ENCODE data around the gene GYPB.
"Not testable (repeated sequence)": the region's sequence is repeated elsewhere in the genome, so short reads cannot be mapped to it uniquely, and the experiment has no call there.

The GYPB gene

GRCh38 chr4:144008602-144009001, 10.6 kb downstream of the GYPB start:
- not testable (repeated sequence) for DNase-seq

GRCh38 chr4:144007960-144008359, 11.2 kb downstream of the GYPB start:
- DNase-seq: not testable (repeated sequence)

- DNase-seq: not testable (repeated sequence)
Measured at GRCh38 chr4:144006200-144006803, 12.9 kb downstream of the GYPB start.

- not testable (repeated sequence) for DNase-seq
Measured at GRCh38 chr4:144005558-144005953, 13.6 kb downstream of the GYPB start.

- not testable (repeated sequence) for DNase-seq
Measured at GRCh38 chr4:144004868-144005557, 14.2 kb downstream of the GYPB start.

DNA sequence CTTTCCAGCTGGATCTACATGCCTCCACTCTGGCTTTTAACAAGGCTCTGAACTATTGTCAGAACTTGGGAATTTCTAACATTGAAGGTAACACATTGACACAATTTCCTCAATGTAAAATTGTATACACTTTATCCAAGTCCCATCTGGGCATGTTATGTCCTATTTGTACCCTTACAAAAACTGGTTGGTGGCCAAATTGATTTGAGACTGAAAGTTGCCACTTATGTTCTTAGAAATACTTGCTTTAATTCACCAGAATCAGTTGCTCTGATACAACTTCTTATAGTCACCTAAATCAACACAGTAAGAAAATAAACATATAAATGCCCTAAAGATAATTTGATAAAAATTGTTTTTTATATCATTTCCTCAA, 15.3 kb downstream of the GYPB start:
- DNase-seq: not testable (repeated sequence)

GRCh38 chr4:144003205-144003889, 15.8 kb downstream of the GYPB start:
- not testable (repeated sequence) for DNase-seq

- DNase-seq: not testable (repeated sequence)
Measured at GRCh38 chr4:144000331-144000995, 18.7 kb downstream of the GYPB start.

DNA sequence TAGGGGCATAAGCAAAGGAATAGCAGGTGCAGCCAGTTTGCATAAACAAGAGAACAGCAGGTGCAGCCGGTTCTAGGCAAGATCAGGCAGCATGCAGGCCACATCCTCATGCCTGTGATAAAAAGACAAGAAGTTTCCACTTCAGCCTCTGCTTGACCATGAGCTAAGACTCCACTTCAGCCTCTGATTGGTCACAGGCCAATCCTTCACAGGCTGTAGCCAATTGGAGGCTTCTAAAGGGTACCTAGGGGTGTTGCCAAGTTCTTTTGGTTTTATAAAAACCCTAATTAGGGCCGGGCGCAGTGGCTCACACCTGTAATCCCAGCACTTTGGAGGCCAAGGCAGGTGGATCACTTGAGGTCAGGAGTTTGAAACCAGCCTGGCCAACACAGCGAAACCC, 23.0 kb downstream of the GYPB start:
- not testable (repeated sequence) for DNase-seq

- not testable (repeated sequence) for DNase-seq
Measured at GRCh38 chr4:143991761-143992160, 27.4 kb downstream of the GYPB start.

DNA sequence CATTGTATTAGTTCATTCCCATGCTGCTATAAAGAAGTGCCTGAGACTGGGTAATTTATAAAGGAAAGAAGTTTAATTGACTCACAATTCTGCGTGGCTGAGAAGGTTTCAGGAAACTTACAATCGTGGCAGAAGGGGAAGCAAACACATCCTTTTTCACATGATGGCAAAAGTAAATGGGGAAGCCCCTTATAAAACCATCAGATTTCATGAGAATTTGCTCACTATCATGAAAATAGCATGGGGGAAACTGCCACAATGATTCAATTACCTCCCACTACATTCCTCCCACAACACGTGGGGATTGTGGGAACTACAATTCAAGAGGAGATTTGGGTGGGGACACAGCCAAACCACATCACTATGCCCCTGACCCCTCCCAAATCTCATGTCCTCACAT, 28.5 kb downstream of the GYPB start:
- DNase-seq: not testable (repeated sequence)

DNA sequence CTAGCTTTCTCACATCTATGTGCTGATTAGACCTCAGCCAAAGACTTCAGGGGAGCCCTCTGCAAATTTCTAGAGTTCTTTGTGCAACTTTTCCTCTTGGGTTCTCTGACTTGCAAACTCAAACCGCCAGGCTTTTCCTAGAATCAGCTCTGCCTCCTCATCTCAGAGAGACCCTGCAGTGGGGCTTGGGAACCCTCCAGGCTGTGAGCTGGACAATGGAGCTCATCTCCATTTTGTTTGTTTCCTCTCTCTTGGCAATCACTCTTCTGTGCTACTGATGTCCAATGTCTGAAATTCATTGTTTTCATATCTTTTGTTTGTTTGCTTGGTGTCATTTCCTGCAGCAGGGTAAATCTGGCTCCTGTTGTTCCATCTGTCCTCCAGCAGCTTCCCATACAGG, 33.0 kb downstream of the GYPB start:
- DNase-seq: no peak

DNA sequence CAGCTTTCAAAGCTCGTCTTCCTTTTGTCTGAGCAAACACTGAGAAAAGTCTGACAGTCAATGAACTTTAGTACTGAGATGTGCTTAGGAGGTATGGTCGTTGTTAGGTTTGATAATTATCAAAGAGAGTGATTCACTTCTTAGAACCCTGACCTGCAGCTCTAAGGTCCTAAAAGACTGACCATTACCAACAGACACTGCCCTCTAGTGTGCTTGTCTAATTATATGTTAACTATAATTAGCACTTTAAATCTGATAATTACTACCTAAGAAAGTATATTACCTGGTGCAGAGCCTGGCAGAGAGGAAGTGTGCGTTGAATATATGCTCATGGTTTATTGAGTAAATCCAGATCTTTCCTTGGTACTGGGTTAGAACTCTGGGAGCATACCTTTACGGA, 38.4 kb downstream of the GYPB start:
- not testable (repeated sequence) for DNase-seq

DNA sequence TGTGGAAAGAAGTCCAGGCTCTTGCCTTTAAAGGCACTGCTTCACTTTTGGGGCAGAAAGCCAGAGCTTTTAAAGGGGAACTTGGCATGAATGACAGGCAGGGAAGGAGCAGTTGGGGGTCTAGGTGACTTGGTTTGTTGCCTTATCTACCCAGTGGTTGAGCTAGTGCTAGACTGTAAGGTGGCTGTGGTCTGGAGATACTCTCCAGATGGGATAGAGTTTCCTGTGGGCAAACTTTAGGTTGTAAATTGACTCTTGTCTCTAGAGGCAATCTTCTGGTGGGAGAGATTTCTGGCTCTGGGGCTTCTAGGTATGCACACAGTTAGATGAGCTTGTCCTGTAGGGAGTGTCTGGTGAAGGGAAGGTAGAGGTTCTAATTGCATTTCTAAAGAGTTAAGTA, 43.7 kb downstream of the GYPB start:
- DNase-seq: not testable (repeated sequence)

DNA sequence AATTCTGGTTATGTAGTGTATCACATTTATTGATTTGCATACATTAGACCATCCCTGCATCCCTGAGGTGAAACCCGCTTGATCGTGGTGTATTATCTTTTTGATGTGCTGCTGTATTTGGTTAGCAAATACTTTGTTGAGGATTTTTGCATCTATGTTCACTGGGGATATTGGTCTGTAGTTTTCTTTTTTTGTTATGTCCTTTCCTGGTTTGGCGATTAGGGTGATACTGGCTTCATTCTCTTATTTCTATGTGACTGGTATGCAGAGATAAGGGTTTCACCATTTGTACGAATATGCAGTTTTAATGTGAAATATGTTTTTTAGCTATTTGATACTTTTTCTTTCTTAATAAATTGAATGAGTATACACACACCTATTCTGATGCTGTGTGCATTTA, 45.2 kb downstream of the GYPB start:
- not testable (repeated sequence) for DNase-seq

DNA sequence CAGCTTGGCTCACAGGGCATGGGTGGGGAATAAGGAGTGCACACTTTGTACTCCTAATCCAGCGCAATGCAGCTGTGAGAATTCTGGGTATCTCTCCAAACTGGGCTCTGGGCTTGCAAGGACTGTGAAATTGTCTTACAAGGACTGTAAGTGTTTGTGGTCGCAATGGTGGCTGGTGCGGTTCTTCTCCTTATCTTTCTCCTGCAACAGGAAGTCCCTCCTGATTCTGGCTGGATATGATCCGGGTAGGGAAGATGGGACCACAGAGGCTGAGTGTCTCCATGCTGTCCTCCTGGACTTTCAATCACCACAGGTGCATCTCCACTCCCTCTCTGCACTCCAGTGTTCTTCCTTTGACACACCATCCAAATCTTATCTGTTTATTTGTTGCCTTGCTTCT, 58.1 kb downstream of the GYPB start:
- DNase-seq: no peak

GRCh38 chr4:143955306-143955705, 63.9 kb downstream of the GYPB start:
- not testable (repeated sequence) for DNase-seq

DNA sequence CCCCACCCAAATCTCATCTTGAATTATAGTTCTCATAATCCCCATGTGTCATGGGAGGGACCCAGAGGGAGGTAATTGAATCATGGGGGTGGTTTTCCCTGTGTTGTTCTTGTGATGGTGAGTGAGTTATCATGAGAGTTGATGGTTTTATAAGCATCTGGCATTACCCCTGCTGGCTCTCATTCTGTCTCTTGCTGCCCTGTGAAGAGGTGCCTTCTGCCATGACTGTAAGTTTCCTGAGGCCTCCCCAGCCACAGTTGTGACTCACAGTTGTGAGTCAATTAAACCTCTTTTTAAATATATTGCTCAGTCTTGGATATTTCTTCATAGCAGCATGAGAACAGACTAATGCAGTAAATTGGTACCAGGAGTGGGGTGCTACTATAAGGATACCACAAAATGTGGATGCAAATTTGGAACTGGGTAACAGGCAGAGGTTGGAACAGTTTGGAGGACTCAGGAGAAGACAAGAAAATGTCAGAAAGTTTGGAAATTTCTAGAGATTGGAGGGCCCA, 67.7 kb downstream of the GYPB start:
- DNase-seq: not testable (repeated sequence)

DNA sequence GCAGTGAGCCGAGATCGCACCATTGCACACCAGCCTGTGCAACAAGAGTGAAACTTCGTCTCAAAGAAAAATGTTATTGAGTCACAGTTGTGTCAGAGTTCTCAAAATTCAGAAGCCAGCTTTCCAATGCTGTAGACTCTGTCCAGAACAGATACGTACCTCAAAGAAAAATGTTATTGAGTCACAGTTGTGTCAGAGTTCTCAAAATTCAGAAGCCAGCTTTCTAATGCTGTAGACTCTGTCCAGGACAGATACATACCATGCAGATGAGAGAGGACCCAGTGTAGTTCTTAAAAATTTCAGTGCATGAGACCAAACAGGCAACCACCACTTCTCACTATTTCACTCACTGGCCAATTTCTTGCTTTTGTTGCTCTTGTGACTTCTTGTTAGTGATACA, 68.2 kb downstream of the GYPB start:
- DNase-seq: not testable (repeated sequence)

DNA sequence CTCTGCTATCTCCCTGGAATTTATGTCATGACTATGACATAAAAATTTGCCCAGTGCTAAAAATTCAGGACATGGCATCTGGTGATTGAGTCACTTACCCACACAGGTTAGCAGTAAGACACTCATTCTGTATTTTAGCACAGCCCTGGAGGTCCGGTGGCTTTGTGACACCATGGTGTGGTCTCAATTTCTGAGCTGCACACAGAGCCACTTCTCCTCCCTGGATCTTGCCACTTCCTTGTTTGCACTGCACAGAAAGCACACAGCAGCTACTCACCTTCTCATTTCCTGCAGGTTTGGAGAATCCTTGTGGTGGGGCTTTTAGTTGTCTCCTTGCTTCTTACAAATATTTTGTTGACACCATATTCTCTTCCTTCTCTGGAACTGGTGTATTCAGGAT, 69.0 kb downstream of the GYPB start:
- DNase-seq: not testable (repeated sequence)

DNA sequence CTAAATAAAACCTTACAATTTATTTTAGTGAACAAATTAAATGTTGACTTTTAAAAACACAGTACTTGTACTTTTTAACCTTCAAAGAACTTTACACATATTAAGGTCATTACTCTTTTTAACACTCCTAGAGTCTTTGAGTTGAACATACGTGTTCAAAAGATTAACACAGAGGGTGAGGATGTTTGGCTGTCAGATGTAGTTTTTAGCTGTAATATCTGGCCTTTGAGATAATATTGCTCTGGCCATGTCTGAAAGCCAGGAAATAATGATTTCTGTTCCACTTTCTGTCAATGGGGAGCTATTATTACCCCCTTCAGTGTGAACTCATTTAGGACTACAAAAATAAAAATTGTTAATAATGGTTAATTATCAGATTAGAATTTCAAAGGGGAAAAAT, 71.7 kb downstream of the GYPB start:
- not testable (repeated sequence) for DNase-seq
